A549 (cell line): ENCODE results near the gene ASIP. TPM values are rescaled to one million over a fixed set of nuclear protein-coding genes. Genes with fewer than 3 reads are reported as not detected.

Experiments
- ATAC-seq, 2 experiments: fragments of 200-7000 bp in 1 of 2; fragments of >200 bp in 1 of 2; cut with Nextera tagmentation in 1 of 2; cut with Tn5 transposase in 1 of 2; 3 replicates each; pipeline versions ENCODE4 v1.8.0 to v1.9.1; 2018 to 2020; ENCODE audit warnings: mild to moderate bottlenecking in 1 of 2, moderate library complexity in 1 of 2
- CTCF ChIA-PET: fragments of 300-600 bp; sonication (Branson Sonifier 250); formaldehyde crosslinking; extraction: SDS; loops from one replicate; lab custom pipeline; 2021; ENCODE audit warnings: antibody characterized with exemption, inconsistent platforms; lab: Yijun Ruan, JAX
- POLR2A ChIA-PET: fragments of 350-600 bp; formaldehyde crosslinking; extraction: SDS; loops from one replicate; lab custom pipeline; 2021; ENCODE audit warnings: antibody characterized with exemption, inconsistent platforms; lab: Yijun Ruan, JAX
- DNase-seq, 2 experiments: peaks; one replicate each; pipeline versions ENCODE4 v3.0.0 to v3.0.0-alpha.2; 2011 to 2016; ENCODE audit warnings: low read depth in 1 of 2, low spot score in 1 of 2
- FAIRE-seq: peaks from 2 replicates; lab custom pipeline; 2011; peaks lifted over from hg19 to GRCh38; lab: Jason Lieb, UNC
- H3K27ac ChIP-seq, 2 experiments: fragments of >200 bp; sonication (Bioruptor Twin); formaldehyde crosslinking; 3 replicates each; pipeline ENCODE4 v1.5.1; 2016 to 2017
- H3K4me1 ChIP-seq: fragments of >200 bp; sonication (Bioruptor Twin); formaldehyde crosslinking; 3 replicates; pipeline ENCODE4 v1.6.1; 2016
- H3K4me2 ChIP-seq: fragments of >200 bp; sonication (Bioruptor Twin); formaldehyde crosslinking; 3 replicates; pipeline ENCODE4 v1.6.1; 2016
- H3K4me3 ChIP-seq: fragments of >200 bp; sonication (Bioruptor Twin); formaldehyde crosslinking; 3 replicates; pipeline ENCODE4 v1.5.1; 2016
- H3K9me3 ChIP-seq: fragments of >200 bp; sonication (Bioruptor Twin); formaldehyde crosslinking; 3 replicates; pipeline ENCODE4 v1.6.1; 2016
- EHMT2 ChIP-seq: fragments of 200-600 bp; sonication (generic); IDR thresholded peaks from 2 replicates; pipeline ENCODE4 v1.6.1; 2016; ENCODE audit warnings: antibody characterized with exemption, low read depth, mild to moderate bottlenecking, moderate library complexity
- FOSB ChIP-seq: fragments of 250-450 bp; sonication (Bioruptor Pico); IDR thresholded peaks from 2 replicates; pipeline ENCODE4 v1.5.0; 2020; ENCODE audit warnings: mild to moderate bottlenecking, moderate library complexity
- FOXS1 ChIP-seq: fragments of 250-450 bp; sonication (Bioruptor Pico); IDR thresholded peaks from 2 replicates; pipeline ENCODE4 v1.5.0; 2020; ENCODE audit warnings: mild to moderate bottlenecking, moderate library complexity
- GATA3 ChIP-seq: IDR thresholded peaks from 2 replicates; pipeline ENCODE4 v1.6.1; 2012; ENCODE audit warnings: borderline replicate concordance
- HDAC2 ChIP-seq: fragments of 200-600 bp; sonication (generic); IDR thresholded peaks from 2 replicates; pipeline ENCODE4 v1.6.1; 2016
- HMGXB4 ChIP-seq: fragments of 250-450 bp; sonication (Bioruptor Pico); IDR thresholded peaks from 2 replicates; pipeline ENCODE4 v1.5.0; 2021; ENCODE audit warnings: mild to moderate bottlenecking, moderate library complexity, borderline replicate concordance
- KDM5A ChIP-seq: fragments of 200-600 bp; sonication (generic); IDR thresholded peaks from 2 replicates; pipeline ENCODE4 v1.6.1; 2016; ENCODE audit warnings: antibody characterized with exemption, mild to moderate bottlenecking
- PBX3 ChIP-seq: IDR thresholded peaks from 2 replicates; pipeline ENCODE4 v1.6.1; 2012
- REST ChIP-seq: fragments of 200-600 bp; sonication (generic); IDR thresholded peaks from 2 replicates; pipeline ENCODE4 v1.6.1; 2016; ENCODE audit warnings: antibody characterized with exemption, mild to moderate bottlenecking, moderate library complexity
- RFX5 ChIP-seq: fragments of 450-650 bp; IDR thresholded peaks from 2 replicates; pipeline ENCODE4 v1.7.1; 2014; ENCODE audit warnings: antibody characterized with exemption, mild to moderate bottlenecking, moderate library complexity
- USF2 ChIP-seq: fragments of 450-650 bp; IDR thresholded peaks from 2 replicates; pipeline ENCODE4 v1.6.1; 2014; ENCODE audit warnings: antibody characterized with exemption
- ZFP36 ChIP-seq: fragments of 450-650 bp; IDR thresholded peaks from 2 replicates; pipeline ENCODE4 v1.6.1; 2014; ENCODE audit warnings: borderline replicate concordance; ENCODE audit not compliant: partially characterized antibody
- ZSCAN20 ChIP-seq: fragments of 250-450 bp; sonication (Bioruptor Pico); IDR thresholded peaks from 2 replicates; pipeline ENCODE4 v1.8.0; 2022; ENCODE audit warnings: mild to moderate bottlenecking, moderate library complexity
- WGBS: methylation state at CpG from one replicate; pipeline ENCODE4 v1.1.6; 2017; ENCODE audit errors: missing lambda C conversion rate; 5-methylcytosine and 5-hydroxymethylcytosine counted together
- polyA plus RNA-seq, 4 experiments: library from polyadenylated mRNA; depleted of rRNA in 3 of 4; stranded (reverse); fragments of >200 nt; fragmentation: RNase III in 1 of 4; extraction: RNeasy Plus Mini Kit Qiagen cat#74134 plus additional on column Dnase treatment in 1 of 4; gene quantifications; 2 replicates in 3 of 4; 3 replicates in 1 of 4; pipeline ENCODE4 v1.2.3, GENCODE V29; 2011 to 2017
- TF ChIP-seq, protein P1 (sequence below): IDR thresholded peaks from 2 replicates; pipeline ENCODE4 v1.6.1; 2012

Gene ASIP
- polyA plus RNA-seq, 2 of the 4 experiments (the other 2 are of a cell fraction), result not detected

DNA sequence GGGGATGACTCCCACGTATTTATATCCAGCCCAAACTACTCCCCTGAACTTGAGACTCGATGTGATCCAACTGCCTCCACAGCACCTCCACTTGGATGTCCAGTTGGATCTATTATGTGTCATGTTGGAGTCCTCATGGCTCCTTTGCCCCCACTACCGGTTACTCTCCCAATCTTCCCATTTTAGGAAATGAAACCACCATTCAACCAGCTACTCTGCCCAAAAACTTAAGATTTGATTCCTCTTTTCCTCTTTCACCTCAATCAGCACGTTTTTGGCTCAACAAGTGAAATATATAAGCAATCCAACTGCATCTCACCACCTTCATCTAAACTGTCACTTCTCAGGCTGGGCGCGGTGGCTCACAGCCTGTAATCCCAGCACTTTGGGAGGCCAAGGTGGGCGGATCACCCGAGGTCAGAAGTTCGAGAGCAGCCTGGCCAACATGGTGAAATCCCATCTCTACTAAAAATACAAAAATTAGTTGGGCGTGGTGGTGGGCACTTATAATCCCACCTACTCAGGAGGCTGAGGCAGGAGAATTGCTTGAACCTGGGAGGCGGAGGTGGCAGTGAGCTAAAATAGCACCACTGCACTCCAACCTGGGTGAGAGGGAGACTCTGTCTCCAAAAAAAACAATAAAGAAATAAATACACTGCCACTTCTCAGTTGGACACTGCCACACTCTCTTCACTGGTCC lies 58.5 kb downstream of the ASIP start:
- peak overlapping the region; percentile 92 for H3K4me2 ChIP-seq
- POLR2A ChIA-PET, result no interaction called here

GRCh38 chr20:34300256-34300806 lies 59.1 kb downstream of the ASIP start:
- Histone ChIP-seq H3K4me1 (peaks cover 42% of the 10 kb centered on the region), H3K4me3 (peak overlapping the region; percentile 8; the same call in 1 of the 3 replicates), H3K9me3 (no peaks in the 10 kb centered on the region), H3K4me2 (peak overlapping the region; percentile 92), H3K27ac (0 out of 6 replicates have a peak overlapping the region, but pooled peaks of 1 of the 2 experiments have one; percentile 24)
- CTCF ChIA-PET, result interaction anchor here (1.5 to 5.2 kb wide), 6 partner anchors 12 to 238 kb away, joined by 4 to 38 read pairs (median 9); no protein-coding TSS in a partner anchor
- ATAC-seq (no peak), FAIRE-seq (no peak), DNase-seq (no peak)
- 68% methylated on average over 3 of the region's 3 CpGs for WGBS
- TF ChIP-seq GATA3 (no peak), FOXS1 (CRISPR knock-in tag) (no peak), HMGXB4 (CRISPR knock-in tag) (no peak), ZFP36 (no peak), KDM5A (no peak), FOSB (CRISPR knock-in tag) (no peak)
- TF ChIP-seq, protein P1, sequence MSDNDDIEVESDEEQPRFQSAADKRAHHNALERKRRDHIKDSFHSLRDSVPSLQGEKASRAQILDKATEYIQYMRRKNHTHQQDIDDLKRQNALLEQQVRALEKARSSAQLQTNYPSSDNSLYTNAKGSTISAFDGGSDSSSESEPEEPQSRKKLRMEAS, result no peak
- POLR2A ChIA-PET, result no interaction called here

More for the DNA sequence above, 58.5 kb downstream of the ASIP start:
- CTCF ChIA-PET, result interaction anchor here (0.5 to 5.2 kb wide), 10 partner anchors 11 to 470 kb away, joined by 3 to 38 read pairs (median 4); no protein-coding TSS in a partner anchor
- Histone ChIP-seq H3K4me1 (peaks cover 42% of the 10 kb centered on the region), H3K9me3 (no peaks in the 10 kb centered on the region), H3K27ac (no peak overlapping the region), H3K4me3 (no peak overlapping the region)
- no peak for DNase-seq
- 91% methylated on average over 11 of the region's 11 CpGs for WGBS
- TF ChIP-seq USF2 (no peak), REST (no peak), RFX5 (no peak), HDAC2 (no peak), EHMT2 (no peak), ZSCAN20 (no peak), PBX3 (no peak)
- ATAC-seq, result no peak
- FAIRE-seq, result no peak
